Measurements from ENCODE around the gene HOXD12.

GRCh38 chr2:176076063-176076462, 23.5 kb upstream of the HOXD12 start:
- TF ChIP-seq CTCF (optimal IDR thresholded peaks at IDR 0.05 in 1 of 3, IDR thresholded peaks at IDR 0.05 in 1 of 3, conservative IDR thresholded peaks at IDR 0.05 in 1 of 3; ENCODE audit: extremely low read depth in 1 of 3, insufficient read depth in 2 of 3, low read length in 3 of 3) (no peak), EZH2 (IDR thresholded peaks at IDR 0.05; ENCODE audit: low read length) (no peak)

All from keratinocyte (primary cell).